Umbilical cord (tissue), 2 donors: ENCODE data around the gene PTCHD4. TPM values are rescaled to one million over a fixed set of nuclear protein-coding genes. Genes with fewer than 3 reads are reported as not detected.
"Not testable (repeated sequence)": the region's sequence is repeated elsewhere in the genome, so short reads cannot be mapped to it uniquely, and the experiment has no call there.

Experiments
- DNase-seq: peaks from one replicate; pipeline ENCODE4 v3.0.0-alpha.2; 2015; ENCODE audit warnings: low spot score
- total RNA-seq: library from RNA; depleted of rRNA; stranded (reverse); fragments of >200 nt; gene quantifications from one replicate; pipeline ENCODE4 v1.2.3, GENCODE V29; 2014; ENCODE audit warnings: low replicate concordance; ENCODE audit not compliant: insufficient read depth

Gene PTCHD4
- 3.4 TPM for total RNA-seq

DNA sequence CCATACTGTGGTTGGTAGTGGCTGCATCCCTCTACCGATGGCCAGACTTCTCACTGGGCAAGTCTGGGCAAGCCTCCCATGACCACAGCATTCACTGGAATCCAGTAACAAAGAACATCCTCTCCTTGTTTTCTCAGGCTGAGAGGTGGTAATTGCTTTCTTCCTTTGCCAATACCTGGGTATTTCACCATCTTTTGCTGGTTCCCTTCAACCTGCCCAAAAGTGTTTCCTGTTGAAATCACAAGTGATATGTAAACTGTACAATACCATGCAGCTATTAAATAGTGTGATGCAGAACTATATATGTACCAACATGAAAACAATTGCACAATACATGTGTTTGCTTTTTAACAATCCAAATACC lies at the start of gene PTCHD4:
Gene PTCHD4 (minus strand): TSS at position 55 of the 364 bp plus-strand sequence. CDS start 42,240 bp downstream, outside the sequence.
- peak; percentile 11 for DNase-seq

DNA sequence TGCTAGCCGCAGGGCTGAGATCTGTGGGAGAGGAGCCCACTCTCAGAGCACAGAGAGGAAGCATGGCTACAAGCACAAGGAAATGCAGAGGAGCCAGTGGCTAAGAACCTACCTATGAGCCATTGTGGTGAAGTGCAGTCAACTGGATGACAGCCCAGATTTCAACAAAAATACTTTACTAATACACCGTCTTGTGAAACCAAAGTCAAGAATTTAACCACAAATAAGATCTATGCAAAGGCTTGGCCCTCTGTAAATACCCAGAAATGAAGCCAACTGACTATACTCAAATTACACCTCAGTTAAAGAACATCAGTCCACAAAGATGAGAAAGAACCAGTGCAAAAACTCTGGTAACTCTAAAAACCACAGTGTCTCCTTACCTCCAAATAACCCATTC lies 40.1 kb upstream of the PTCHD4 start:
- DNase-seq: no peak

DNA sequence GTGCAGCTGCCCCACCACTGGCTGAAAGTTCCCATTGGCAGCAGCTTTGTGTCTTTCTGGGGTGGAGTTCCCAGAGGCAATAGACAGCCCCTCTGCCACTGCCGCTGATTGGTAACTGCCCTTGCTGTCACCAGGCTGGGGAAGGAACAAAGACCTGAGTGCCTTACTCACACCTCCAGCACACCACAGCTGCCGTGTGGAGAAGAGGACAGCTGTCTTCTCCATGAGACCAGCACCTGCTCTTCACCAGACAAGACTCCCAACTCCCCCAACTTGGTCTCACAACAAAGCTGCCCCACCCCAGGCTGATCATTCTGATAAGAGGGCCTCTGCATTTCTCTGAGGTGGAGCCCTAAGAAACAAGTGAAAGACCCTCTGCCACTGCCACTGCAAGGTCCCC lies 39.7 kb upstream of the PTCHD4 start:
- no peak for DNase-seq

DNA sequence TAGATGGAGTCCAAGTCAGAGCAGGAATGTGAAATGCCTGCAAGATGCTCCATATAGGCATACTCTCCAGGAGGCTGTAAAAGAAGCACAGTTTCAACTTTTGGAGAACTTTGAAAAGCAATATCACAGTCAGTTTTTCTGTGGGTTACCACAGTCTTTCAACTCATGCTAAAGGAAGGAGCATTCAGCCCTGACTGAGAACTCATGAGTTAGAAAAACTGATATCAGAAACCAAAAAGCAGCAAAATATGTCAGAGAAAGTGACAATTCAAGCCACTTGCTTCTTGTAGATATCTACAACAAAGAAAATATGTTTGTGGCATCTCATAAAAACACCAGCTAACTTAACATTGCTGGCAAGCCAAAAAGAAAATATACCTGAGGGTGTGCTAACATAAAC lies 36.1 kb upstream of the PTCHD4 start:
- DNase-seq: no peak

DNA sequence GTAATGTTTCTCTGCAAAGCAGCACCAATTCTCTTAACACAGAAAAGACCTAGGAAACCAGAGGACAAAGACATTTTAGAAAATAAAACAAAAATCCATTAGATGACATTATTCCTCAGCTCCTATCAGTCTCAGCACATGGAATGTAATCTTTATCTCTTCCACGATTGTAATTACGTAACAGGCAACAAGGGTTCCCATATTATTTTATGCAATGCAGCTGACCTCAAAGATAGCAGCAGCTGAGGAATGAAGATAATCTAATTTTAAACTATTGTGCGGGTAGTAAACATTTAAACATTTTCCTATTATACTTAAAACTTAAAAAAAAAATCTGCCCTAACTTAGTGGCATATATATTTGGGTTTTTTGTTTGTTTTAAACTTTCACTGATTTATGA lies 33.0 kb upstream of the PTCHD4 start:
- peak; percentile 60 for DNase-seq

DNA sequence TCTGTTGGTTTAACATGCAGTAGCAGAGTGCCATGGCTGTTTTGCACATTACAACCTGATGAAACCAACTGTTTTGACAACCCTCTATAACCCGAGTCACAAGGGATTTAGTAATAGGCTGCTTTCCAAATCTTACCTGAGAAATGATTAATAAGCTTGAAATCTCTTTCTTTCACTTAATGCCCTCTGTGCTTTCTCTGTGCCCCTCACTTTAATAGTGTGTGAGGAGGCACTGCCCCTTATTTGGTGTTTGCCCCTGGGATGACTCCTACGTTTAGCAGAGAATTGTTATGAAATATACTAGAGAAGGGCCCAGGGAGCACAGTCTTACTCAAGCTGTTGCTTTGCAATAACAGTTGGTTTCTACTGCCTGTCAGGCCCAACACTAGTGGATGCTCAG lies 31.0 kb upstream of the PTCHD4 start:
- DNase-seq: no peak

DNA sequence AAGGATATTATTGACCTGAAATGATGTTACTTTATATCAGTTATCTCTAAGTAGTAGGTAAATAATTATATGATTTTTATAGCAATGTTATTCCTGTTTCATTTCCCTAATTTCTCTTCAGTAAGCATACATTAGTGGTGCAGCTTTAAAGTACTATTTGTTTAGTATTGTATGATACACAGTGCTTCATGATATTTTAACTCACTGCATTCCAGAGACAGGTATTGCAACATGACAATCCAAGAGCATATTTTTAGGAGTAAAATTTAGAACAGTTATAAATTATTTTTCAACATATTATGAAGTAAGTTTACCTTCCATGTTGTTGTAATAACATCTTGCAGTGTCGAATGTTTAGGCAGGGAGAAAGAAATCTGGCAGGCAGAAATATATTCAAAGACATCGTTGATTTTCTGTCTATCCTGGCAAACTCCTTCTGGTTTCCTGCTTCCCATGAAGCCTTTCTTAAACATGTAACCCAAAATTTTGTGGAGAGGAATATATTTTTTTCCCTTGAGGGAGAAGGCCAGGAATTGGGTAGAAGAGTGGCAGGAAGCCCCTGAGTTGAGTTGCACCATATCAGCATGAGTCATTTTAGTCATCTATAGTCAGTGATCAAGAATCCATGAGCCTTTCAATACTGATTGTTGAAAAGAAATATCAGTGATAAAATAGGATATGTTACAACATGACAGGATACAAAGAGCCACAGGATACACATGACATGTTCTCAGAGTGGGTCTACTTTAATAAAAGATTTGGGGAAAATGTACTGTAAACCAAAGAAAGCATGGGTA lies 29.0 kb upstream of the PTCHD4 start:
- DNase-seq: no peak

DNA sequence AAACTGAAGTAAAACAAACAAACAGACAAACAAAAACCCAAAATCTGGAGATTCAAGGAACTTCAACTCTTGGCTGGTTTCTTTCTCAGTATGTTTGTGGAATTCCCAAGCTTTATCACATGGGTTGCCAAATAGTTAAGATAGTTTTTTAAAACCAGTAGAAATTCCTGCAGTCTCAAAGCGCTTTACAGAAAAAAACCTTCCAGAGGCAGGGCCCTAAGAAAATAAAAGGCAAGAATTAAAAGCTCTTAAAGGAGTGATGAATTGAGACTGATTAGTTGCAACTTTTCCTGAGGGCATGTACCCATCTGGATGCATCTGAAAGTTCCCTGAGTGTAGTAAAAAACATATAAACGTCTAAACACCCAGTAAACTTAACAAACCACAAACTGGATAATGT lies 25.9 kb upstream of the PTCHD4 start:
- peak; percentile 75 for DNase-seq

DNA sequence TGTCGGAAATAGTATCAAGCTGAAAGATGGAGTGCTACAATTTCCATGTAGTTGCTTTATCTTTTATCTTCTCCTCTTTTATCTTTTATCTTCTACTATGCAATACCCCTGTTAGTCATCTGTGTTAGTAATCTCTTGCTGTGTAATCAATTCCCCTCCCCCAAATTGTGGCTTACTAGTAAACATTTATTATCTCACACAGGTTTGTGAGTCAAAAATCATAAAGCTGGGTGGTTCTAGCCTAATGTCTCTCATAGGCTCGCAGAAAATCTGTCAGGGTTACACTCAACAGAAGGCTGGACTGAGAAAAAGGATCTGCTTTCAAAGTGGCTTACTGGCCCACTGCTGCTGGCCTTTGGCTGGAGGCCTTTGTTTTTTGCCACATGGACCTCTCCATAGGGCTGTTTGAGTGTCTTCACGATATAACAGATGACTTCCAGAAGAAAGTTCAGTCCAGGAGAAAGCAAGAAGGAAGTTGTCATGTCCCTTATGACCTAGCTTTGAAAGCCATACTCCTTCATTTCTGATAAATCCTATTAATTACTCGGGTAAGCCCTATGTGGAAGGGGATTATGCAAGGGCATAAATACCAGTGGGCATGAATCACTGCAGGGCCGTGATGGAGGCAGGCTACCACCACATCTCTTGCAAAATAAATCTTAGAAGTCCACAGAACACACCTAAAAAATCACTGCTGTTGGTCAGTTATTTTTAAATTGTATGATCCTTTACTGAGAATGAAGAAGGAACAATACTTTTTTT lies 24.5 kb upstream of the PTCHD4 start:
- DNase-seq: peak; percentile 9

DNA sequence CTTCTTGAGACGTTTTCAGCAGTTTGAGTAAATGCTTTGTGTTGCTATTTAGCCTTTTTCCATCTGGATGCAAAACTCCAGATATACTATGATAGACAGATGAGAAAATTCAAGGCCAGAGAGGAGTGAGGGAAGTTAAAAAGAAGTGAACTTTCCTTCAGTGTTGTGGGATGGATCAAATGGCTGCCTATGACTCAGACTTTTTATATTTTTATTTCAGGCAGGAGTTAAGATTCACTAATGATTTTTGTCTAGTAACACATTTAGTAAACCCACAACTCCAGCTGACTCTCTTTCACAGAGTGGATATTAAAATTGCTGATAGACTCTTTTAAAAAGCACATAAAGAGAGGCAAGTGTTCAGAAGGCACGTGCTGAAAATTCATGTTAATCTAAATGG lies 23.2 kb upstream of the PTCHD4 start:
- peak; percentile 13 for DNase-seq

DNA sequence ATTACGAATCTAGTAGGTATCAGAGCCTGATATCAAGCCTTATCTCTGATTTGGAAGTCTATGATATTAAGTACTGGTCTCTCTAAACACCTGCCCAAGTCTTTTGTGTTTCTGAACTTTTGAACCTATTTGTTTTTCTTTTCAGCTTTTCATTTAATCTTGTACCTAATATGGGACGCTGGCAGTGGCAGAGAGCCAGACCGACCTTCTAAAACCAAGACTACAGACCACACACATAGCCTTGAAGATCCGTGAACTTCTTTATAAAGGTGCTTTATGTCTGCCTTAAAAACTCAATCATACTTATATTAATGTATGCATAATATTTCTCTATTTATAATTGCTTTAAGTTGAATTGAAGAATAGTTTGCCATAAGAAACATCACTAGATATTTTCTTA lies 12.6 kb upstream of the PTCHD4 start:
- no peak for DNase-seq

DNA sequence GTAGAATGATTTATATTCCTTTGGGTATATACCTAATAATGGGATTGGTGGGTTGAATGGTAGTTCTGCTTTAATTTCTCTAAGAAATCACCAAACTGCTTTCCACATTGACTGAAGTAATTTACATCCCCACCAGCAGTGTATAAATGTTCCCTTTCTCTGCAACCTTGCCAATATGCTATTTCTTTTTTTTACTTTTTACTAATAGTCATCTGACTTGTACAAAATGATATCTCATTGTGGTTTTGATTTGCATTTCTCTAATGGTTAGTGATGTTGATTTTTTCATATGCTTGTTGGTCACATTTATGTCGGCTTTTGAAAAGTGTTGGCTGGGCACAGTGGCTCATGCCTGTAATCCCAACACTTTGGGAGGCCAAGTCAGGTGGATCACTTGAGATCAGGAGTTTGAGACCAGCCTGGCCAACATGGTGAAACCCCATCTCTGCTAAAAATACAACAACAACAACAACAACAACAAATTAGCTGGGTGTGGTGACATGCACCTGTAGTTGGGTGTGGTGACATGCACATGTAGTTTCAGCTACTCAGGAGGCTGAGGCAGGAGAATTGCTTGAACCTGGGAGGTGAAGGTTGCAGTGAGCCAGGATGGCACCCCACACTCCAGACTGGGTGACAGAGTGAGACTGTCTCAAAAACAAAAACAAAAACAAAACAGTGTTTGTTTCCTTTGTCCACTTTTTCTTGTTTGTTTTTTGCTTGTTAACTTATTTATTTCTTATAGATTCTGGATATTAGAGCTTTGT lies 11.2 kb upstream of the PTCHD4 start:
- DNase-seq: not testable (repeated sequence)

DNA sequence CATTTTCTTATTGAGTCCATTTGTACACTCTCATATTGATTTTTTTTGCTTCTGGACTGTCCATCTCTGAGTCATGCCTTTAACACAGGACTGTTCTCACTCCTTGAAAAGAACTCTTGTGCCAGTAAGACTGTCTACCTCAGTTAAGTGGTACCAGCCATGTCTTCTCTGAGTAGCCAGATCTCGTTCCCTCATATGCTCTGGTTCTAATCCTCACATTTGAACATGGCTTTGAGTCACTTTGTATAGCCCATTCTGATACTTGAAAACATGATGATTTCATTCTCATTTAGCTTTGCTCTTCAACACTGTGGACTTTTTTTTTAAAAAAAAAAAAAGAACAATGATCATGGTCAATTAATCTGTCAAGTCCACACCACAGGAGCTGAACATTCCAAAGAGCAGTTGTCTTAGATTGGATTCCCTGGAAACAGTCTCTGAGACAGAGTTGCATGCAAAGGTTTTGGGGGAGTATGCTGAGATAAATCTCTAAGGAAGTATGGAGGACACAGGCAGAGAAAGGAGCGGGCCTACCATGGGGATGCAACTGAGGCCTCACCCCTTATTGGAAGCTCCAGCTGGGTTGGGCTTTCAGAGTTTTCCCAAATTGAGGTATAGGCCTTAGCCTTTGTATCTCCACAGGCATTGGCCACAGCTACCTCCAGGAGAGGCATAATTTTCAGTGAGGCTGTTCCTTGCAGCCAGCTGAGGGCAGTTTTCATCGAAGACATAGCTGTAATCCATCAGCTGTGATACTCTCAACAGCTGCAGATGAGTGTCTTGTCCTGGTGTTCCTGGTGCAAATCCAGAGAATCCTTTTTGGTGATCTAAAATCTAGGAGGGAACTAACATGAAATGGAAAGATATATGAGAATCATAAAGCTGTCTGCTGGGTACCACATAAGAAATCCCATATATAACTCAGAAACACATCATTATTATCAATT lies 6.0 kb upstream of the PTCHD4 start:
- DNase-seq: no peak

DNA sequence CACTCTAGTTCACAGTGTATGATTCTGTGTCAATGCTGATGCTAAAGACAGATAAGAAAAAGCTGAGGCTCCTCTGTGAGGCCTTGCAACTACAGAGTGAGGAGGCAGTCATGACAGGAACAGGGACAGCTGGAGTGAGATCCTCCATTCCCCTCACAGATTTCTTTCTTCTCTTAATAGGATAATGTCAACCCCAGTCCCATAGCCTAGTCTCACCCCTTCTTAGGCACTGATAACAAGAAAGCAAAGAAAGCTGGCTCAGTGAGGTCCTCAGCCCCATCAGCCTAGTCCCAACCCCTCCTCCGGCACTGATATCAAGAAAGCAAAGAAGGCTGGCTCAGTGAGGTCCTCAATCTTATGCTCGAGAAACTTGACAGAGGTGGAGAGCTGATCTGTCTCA lies 2.1 kb upstream of the PTCHD4 start:
- DNase-seq: no peak

DNA sequence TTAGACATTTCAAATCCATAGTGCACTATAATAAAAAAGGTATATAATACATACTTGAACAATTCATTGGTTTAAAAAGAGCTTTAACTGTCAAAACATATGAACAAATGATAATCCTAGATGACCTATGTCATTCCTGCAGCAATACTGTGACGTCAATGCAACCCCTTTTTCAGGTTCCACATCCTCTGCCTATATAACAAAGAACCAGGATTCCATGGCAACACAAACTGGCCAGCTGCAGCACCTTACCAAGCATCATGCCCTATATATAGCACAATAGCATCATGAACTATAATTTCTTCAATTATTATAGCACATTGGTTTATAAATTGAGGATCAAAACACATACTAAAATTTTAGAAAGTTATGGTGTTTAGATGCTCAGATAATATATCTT lies 578 bp upstream of the PTCHD4 start:
- DNase-seq: no peak

DNA sequence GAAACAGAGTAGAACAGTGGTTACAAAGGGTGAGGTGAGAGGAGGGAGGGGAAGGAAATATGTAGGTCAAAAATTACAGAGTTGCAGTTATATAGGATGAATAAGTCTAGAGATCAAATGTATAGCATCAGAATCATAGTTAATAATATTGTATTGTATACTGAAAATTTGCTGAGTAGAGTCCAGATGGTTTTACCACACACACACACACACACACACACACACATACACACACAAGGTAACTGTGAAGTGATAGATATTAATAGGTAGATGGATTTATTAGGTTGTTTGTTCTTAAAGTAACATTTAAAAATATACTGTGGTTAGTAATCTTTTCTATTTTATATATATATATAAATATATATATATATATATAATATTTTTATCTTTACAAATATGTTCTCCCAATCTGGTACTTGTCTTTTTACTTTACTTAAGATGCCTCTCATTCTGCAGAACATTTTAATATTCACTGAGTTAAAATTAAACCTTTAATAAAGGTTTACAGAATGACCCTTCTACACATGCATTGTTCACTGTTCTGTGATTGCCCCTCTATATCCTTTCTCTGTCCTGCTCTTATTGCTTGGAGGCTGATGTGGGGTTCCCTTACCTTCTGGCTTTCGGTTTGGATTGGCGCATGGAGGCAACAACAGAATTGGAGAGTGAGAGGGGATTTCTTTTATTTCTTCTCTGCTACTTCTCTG lies 408 bp downstream of the PTCHD4 start:
- DNase-seq: no peak

DNA sequence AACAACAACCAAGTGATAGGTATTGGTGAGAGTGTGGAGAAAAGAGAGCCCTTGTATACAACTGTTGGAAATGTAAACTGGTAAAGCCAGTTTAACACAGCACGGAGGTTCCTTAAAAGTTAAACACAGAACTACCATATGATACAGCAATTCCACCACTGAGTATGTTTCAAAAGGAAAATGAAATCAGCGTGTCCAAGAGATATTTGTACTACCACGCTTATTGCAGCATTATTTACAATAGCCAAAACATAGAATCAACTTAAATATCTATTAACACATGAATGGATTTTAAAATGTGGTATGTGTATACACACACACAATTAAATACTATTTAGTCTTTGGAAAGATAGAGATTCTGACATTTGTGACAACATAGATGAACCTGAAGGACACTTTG lies 1.1 kb downstream of the PTCHD4 start:
- peak; percentile 21 for DNase-seq

DNA sequence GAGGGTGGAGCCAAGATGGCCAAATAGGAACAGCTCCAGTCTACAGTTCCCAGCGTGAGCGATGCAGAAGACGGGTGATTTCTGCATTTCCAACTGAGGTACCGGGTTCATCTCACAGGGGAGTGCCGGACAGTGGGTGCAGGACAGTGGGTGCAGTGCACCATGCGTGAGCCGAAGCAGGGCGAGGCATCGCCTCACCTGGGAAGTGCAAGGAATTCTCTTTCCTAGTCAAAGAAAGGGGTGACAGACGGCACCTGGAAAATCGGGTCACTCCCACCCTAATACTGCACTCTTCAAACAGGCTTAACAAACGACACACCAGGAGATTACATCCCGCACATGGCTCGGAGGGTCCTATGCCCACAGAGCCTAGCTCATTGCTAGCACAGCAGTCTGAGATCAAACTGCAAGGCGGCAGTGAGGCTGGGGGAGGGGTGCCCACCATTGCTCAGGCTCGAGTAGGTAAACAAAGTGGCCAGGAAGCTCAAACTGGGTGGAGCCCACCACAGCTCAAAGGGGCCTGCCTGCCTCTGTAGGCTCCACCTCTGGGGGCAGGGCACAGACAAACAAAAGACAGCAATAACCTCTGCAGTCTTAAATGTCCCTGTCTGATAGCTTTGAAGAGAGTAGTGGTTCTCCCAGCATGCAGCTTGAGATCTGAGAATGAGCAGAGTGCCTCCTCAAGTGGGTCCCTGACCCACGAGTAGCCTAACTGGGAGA lies 8.4 kb downstream of the PTCHD4 start:
- not testable (repeated sequence) for DNase-seq

DNA sequence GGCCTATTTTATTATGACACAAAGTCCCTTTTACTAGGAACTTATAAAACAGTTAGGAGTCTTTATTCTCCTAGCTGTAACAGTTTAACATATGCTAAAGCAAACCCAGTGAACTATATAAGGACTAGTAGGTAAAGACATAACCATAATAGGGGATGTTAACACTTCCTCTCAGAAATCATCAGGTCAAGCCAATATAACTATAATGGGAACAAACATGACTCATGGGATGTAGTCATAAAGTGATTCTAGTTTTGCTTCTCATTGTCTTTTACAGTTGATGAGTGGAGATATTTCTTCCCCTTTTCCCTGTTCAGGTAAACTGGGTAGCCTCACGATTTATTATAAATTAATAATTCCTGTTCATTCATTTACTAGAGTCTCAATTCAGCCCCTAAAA lies 9.7 kb downstream of the PTCHD4 start:
- DNase-seq: no peak

DNA sequence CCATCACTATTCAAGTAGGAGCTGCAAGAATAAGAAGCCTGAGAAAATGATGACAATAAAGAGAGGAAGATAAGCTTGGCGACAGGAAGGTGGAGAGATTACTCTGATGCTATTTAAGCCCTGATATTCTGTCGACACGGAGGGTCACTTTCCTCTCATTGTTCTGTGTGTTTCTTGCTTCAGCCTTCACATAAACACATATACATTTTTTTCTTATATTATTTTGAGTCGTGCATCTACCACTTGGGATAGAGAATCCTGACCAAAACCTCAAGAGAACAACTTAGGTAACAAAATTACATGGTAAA lies 10.5 kb downstream of the PTCHD4 start:
- DNase-seq: no peak
